GM20431 (cell line): ENCODE results near the gene PRICKLE1.
"Not testable (repeated sequence)": the region's sequence is repeated elsewhere in the genome, so short reads cannot be mapped to it uniquely, and the experiment has no call there.

Source experiments
- in situ Hi-C: fragments of 300-500 bp; cut with MseI, MboI; formaldehyde crosslinking; loops from one replicate; pipeline ENCODE4 v1.15.0; 2020; ENCODE audit warnings: low sequenced_read_pairs; ENCODE audit not compliant: unreplicated experiment

Gene PRICKLE1

GRCh38 chr12:42564556-42564955, 25.0 kb downstream of the PRICKLE1 start:
- in situ Hi-C loops = loop anchor here (10.0 kb wide), 1 partner anchor 80 kb away; no protein-coding TSS in a partner anchor

GRCh38 chr12:42560977-42561376, 28.6 kb downstream of the PRICKLE1 start:
- in situ Hi-C loops = loop anchor here (10.0 kb wide), 1 partner anchor 76 kb away; no protein-coding TSS in a partner anchor

GRCh38 chr12:42557586-42558172, 31.9 kb downstream of the PRICKLE1 start:
- in situ Hi-C loops = no loop called here

- in situ Hi-C loops = no loop called here
These were observed 32.6 kb downstream of the PRICKLE1 start for GRCh38 chr12:42556917-42557316.

- in situ Hi-C loops = no loop called here
These were observed 36.7 kb downstream of the PRICKLE1 start for GRCh38 chr12:42552822-42553221.

- in situ Hi-C loops = no loop called here
These were observed 38.7 kb downstream of the PRICKLE1 start for GRCh38 chr12:42550800-42551199.

- in situ Hi-C loops = no loop called here
These were observed 42.8 kb downstream of the PRICKLE1 start for GRCh38 chr12:42546709-42547108.

GRCh38 chr12:42541965-42542364, 47.6 kb downstream of the PRICKLE1 start:
- in situ Hi-C loops = no loop called here

- in situ Hi-C loops = not testable (repeated sequence)
These were observed 48.2 kb downstream of the PRICKLE1 start for GRCh38 chr12:42541308-42541707.

- in situ Hi-C loops = no loop called here
These were observed 49.9 kb downstream of the PRICKLE1 start for GRCh38 chr12:42539696-42540095.

GRCh38 chr12:42538203-42538602, 51.3 kb downstream of the PRICKLE1 start:
- in situ Hi-C loops = no loop called here

GRCh38 chr12:42534184-42534838, 55.2 kb downstream of the PRICKLE1 start:
- in situ Hi-C loops = no loop called here

GRCh38 chr12:42530284-42530683, 59.3 kb downstream of the PRICKLE1 start:
- in situ Hi-C loops = no loop called here

- in situ Hi-C loops = no loop called here
These were observed 64.1 kb downstream of the PRICKLE1 start for GRCh38 chr12:42525444-42525843.

GRCh38 chr12:42524716-42525115, 64.8 kb downstream of the PRICKLE1 start:
- in situ Hi-C loops = no loop called here

- in situ Hi-C loops = no loop called here
These were observed 73.0 kb downstream of the PRICKLE1 start for GRCh38 chr12:42516573-42516972.

GRCh38 chr12:42511656-42512055, 77.9 kb downstream of the PRICKLE1 start:
- in situ Hi-C loops = no loop called here

- in situ Hi-C loops = no loop called here
These were observed 78.7 kb downstream of the PRICKLE1 start for GRCh38 chr12:42510823-42511222.

GRCh38 chr12:42508913-42509460, 80.6 kb downstream of the PRICKLE1 start:
- in situ Hi-C loops = no loop called here

GRCh38 chr12:42507565-42507964, 82.0 kb downstream of the PRICKLE1 start:
- in situ Hi-C loops = no loop called here

GRCh38 chr12:42507081-42507480, 82.5 kb downstream of the PRICKLE1 start:
- in situ Hi-C loops = no loop called here

- in situ Hi-C loops = no loop called here
These were observed 85.5 kb downstream of the PRICKLE1 start for GRCh38 chr12:42504049-42504448.
